GM13976 (cell line): ENCODE results near the gene TSPAN9.
"Not testable (repeated sequence)": the region's sequence is repeated elsewhere in the genome, so short reads cannot be mapped to it uniquely, and the experiment has no call there.

ENCODE experiments used
- DNase-seq: peaks from one replicate; pipeline ENCODE4 v3.0.0; 2012; ENCODE audit warnings: low spot score
- CTCF ChIP-seq: IDR thresholded peaks from 2 replicates; pipeline ENCODE4 v1.5.1; 2012; ENCODE audit warnings: borderline replicate concordance, mild to moderate bottlenecking; ENCODE audit not compliant: insufficient read depth; ENCODE audit errors: extremely low read depth, missing control alignments, control extremely low read depth
- in situ Hi-C: fragments of 300-500 bp; cut with MboI; formaldehyde crosslinking; loops from one replicate; pipeline ENCODE4 v1.12.0; 2022; ENCODE audit warnings: low sequenced_read_pairs, mixed read lengths, inconsistent platforms; ENCODE audit not compliant: unreplicated experiment

TSPAN9 gene

GRCh38 chr12:3061059-3061458 is 16.1 kb upstream of the TSPAN9 start:
- in situ Hi-C loops, result no loop called here
- no peak for DNase-seq
- no peak for TF ChIP-seq CTCF

GRCh38 chr12:3061501-3062215 is 15.5 kb upstream of the TSPAN9 start:
- DNase-seq, result no peak
- no peak for TF ChIP-seq CTCF
- in situ Hi-C loops, result no loop called here

GRCh38 chr12:3065300-3065699 is 11.9 kb upstream of the TSPAN9 start:
- DNase-seq, result no peak
- no peak for TF ChIP-seq CTCF
- in situ Hi-C loops, result no loop called here

- DNase-seq, in situ Hi-C loops: not testable (repeated sequence)
These were observed 11.3 kb upstream of the TSPAN9 start for GRCh38 chr12:3065846-3066245.

- TF ChIP-seq CTCF, result no peak
- no peak for DNase-seq
- in situ Hi-C loops, result no loop called here
These were observed 7.5 kb upstream of the TSPAN9 start for GRCh38 chr12:3069714-3070113.

- no peak for DNase-seq
- in situ Hi-C loops, result no loop called here
- TF ChIP-seq CTCF, result no peak
These were observed 6.1 kb upstream of the TSPAN9 start for GRCh38 chr12:3071107-3071506.

- no peak for TF ChIP-seq CTCF
- in situ Hi-C loops, result no loop called here
- DNase-seq, result no peak
These were observed 5.5 kb upstream of the TSPAN9 start for GRCh38 chr12:3071710-3072109.
